Cardiac muscle cell (in vitro differentiated cells and primary cell): ENCODE measurements around the gene PID1. TPM values are rescaled to one million over a fixed set of nuclear protein-coding genes. Genes with fewer than 3 reads are reported as not detected.

ENCODE experiments used
- DNase-seq, 2 donors: peaks; one replicate each; pipeline versions ENCODE4 v3.0.0 to v3.0.0-alpha.2; 2010 to 2017; ENCODE audit warnings: low read depth in 1 of 2, low spot score in 1 of 2
- H3K27ac ChIP-seq: fragments of 200-600 bp; sonication (generic); 2 replicates; pipeline ENCODE4 v1.5.1; 2016
- H3K27me3 ChIP-seq: fragments of 200-600 bp; sonication (generic); 2 replicates; pipeline ENCODE4 v1.6.0; 2016; ENCODE audit warnings: control low read depth
- H3K36me3 ChIP-seq: fragments of 200-600 bp; sonication (generic); 2 replicates; pipeline ENCODE4 v1.5.1; 2016; ENCODE audit warnings: control low read depth
- H3K4me1 ChIP-seq: fragments of 200-600 bp; sonication (generic); 2 replicates; pipeline ENCODE4 v1.8.1; 2017; ENCODE audit warnings: low read depth, mild to moderate bottlenecking, mixed run types
- H3K4me3 ChIP-seq: fragments of 200-600 bp; sonication (generic); 2 replicates; pipeline ENCODE4 v1.5.1; 2016; ENCODE audit warnings: mild to moderate bottlenecking
- H3K9me3 ChIP-seq: fragments of 200-600 bp; sonication (generic); 2 replicates; pipeline ENCODE4 v1.5.1; 2017; ENCODE audit warnings: low read depth, mild to moderate bottlenecking, control low read depth
- CTCF ChIP-seq: IDR thresholded peaks from 2 replicates; pipeline ENCODE4 v1.5.1; 2012; ENCODE audit warnings: low read depth, mild to moderate bottlenecking, low read length
- polyA plus RNA-seq: library from polyadenylated mRNA; unstranded; fragments of >200 nt; fragmentation: Nextera tagmentation; extraction: Ambion mirVana; gene quantifications from 2 replicates; pipeline ENCODE4 v1.2.1, GENCODE V29; 2016
- total RNA-seq: library from RNA; depleted of rRNA; stranded (reverse); fragments of >200 nt; gene quantifications from 2 replicates; pipeline ENCODE4 v1.2.3, GENCODE V29; 2016

PID1 gene
- total and polyA plus RNA-seq, 2 experiments from 2014 or later: 0.42 to 0.43 TPM

- H3K27ac ChIP-seq: no peak overlapping the region
- no peaks in the 10 kb centered on the region for H3K27me3 ChIP-seq
- no peaks in the 10 kb centered on the region for H3K4me1 ChIP-seq
- no peaks in the 10 kb centered on the region for H3K9me3 ChIP-seq
- no peak for DNase-seq
- H3K4me3 ChIP-seq: no peak overlapping the region
- TF ChIP-seq CTCF: no peak
- no peaks in the 10 kb centered on the region for H3K36me3 ChIP-seq
These were observed 92.4 kb downstream of the PID1 start for GRCh38 chr2:229178706-229179105.

- no peaks in the 10 kb centered on the region for H3K36me3 ChIP-seq
- no peak overlapping the region for H3K27ac ChIP-seq
- H3K27me3 ChIP-seq: no peaks in the 10 kb centered on the region
- H3K4me3 ChIP-seq: no peak overlapping the region
- TF ChIP-seq CTCF: no peak
- no peak for DNase-seq
- no peaks in the 10 kb centered on the region for H3K4me1 ChIP-seq
- H3K9me3 ChIP-seq: no peaks in the 10 kb centered on the region
These were observed 93.0 kb downstream of the PID1 start for GRCh38 chr2:229178117-229178516.

- Histone ChIP-seq H3K4me1 (no peaks in the 10 kb centered on the region), H3K27me3 (no peaks in the 10 kb centered on the region), H3K4me3 (no peak overlapping the region), H3K9me3 (no peaks in the 10 kb centered on the region), H3K36me3 (no peaks in the 10 kb centered on the region), H3K27ac (no peak overlapping the region)
- no peak for TF ChIP-seq CTCF
- no peak for DNase-seq
These were observed 95.0 kb downstream of the PID1 start for GRCh38 chr2:229176136-229176535.

- H3K9me3 ChIP-seq: no peaks in the 10 kb centered on the region
- no peaks in the 10 kb centered on the region for H3K36me3 ChIP-seq
- H3K4me3 ChIP-seq: no peak overlapping the region
- H3K27me3 ChIP-seq: no peaks in the 10 kb centered on the region
- TF ChIP-seq CTCF: no peak
- no peak overlapping the region for H3K27ac ChIP-seq
- DNase-seq: no peak
- no peaks in the 10 kb centered on the region for H3K4me1 ChIP-seq
These were observed 95.6 kb downstream of the PID1 start for GRCh38 chr2:229175497-229175863.

- H3K4me1 ChIP-seq: no peaks in the 10 kb centered on the region
- H3K27me3 ChIP-seq: no peaks in the 10 kb centered on the region
- DNase-seq: peak in 1 of 2 donors; percentile 47
- H3K4me3 ChIP-seq: no peak overlapping the region
- no peaks in the 10 kb centered on the region for H3K36me3 ChIP-seq
- no peak overlapping the region for H3K27ac ChIP-seq
- TF ChIP-seq CTCF: no peak
- H3K9me3 ChIP-seq: no peaks in the 10 kb centered on the region
These were observed 96.1 kb downstream of the PID1 start for GRCh38 chr2:229174794-229175496.
